HFFc6 (cell line): Measurements from ENCODE around the gene ZNF526. TPM values are rescaled to one million over a fixed set of nuclear protein-coding genes. Genes with fewer than 3 reads are reported as not detected.

ENCODE experiments used
- DNase-seq: peaks from one replicate; pipeline ENCODE4 v3.0.0-alpha.2; 2018
- H3K27ac Mint-ChIP-seq: 2 replicates; pipeline ENCODE4 v1.8.0; 2020; ENCODE audit warnings: mild to moderate bottlenecking, mixed read lengths
- H3K27me3 Mint-ChIP-seq: 2 replicates; pipeline ENCODE4 v1.8.0; 2021; ENCODE audit warnings: mild to moderate bottlenecking, moderate library complexity, mixed read lengths; ENCODE audit not compliant: insufficient read depth
- H3K36me3 Mint-ChIP-seq: 2 replicates; pipeline ENCODE4 v1.8.0; 2021; ENCODE audit warnings: low read depth, mixed read lengths
- H3K4me1 Mint-ChIP-seq: 2 replicates; pipeline ENCODE4 v1.8.0; 2020; ENCODE audit warnings: low read depth, mixed read lengths
- H3K4me3 Mint-ChIP-seq: 2 replicates; pipeline ENCODE4 v1.8.0; 2020; ENCODE audit warnings: mild to moderate bottlenecking, moderate library complexity, mixed read lengths
- H3K9me3 Mint-ChIP-seq: 2 replicates; pipeline ENCODE4 v1.8.0; 2020; ENCODE audit warnings: mild to moderate bottlenecking, mixed read lengths
- total RNA-seq, 6 experiments: library from RNA; stranded (reverse); fragmentation: NEBNext Ultra II Directional; extraction: Animal tissue kit (Norgen Biotek cat#: 25700); gene quantifications; 2 replicates in 1 of 6; 3 replicates in 5 of 6; pipeline ENCODE4 v1.2.3, GENCODE V29; 2021
- TF ChIP-seq, protein P1 (sequence below): fragments of 200-600 bp; sonication (generic); IDR thresholded peaks from 2 replicates; pipeline ENCODE4 v1.5.0; 2021; ENCODE audit warnings: antibody characterized with exemption, mild to moderate bottlenecking

ZNF526 gene
- total RNA-seq, 6 experiments from 2014 or later: 14.0 to 18.2 (median 16.1) TPM

DNA sequence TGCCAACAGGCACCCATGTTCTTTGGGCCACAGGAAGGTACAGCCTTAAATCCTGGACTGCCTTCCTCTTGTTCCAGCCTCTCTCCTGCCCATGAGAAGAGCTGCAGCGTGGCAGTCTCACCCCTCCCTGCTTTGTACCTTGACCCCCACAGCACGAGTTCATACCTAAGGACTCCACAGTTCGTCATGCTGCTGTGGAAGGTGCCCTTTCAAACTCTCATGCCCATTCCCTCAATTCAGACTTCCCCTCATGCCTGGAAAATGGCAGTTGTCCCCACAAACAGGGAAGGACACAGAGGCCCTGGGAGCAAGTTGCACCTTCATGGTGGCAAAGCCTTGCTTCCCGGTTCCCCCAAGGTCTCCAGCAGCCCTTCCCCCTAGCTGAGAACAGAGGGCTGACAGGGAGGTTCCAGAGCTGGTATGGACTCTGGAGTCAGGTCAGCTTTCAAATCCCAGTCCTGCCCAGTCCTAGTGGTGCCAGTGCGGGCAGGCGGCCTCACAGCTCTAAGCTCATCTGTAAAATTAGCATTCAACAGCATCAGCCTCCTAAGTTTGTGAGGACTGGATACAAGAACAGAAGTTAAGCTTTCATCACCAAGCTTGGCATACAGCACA, 13.7 kb downstream of the ZNF526 start:
- H3K27me3 Mint-ChIP-seq: peaks cover 5% of the 10 kb centered on the region; the same call in 1 of the 2 replicates
- TF ChIP-seq, protein P1, sequence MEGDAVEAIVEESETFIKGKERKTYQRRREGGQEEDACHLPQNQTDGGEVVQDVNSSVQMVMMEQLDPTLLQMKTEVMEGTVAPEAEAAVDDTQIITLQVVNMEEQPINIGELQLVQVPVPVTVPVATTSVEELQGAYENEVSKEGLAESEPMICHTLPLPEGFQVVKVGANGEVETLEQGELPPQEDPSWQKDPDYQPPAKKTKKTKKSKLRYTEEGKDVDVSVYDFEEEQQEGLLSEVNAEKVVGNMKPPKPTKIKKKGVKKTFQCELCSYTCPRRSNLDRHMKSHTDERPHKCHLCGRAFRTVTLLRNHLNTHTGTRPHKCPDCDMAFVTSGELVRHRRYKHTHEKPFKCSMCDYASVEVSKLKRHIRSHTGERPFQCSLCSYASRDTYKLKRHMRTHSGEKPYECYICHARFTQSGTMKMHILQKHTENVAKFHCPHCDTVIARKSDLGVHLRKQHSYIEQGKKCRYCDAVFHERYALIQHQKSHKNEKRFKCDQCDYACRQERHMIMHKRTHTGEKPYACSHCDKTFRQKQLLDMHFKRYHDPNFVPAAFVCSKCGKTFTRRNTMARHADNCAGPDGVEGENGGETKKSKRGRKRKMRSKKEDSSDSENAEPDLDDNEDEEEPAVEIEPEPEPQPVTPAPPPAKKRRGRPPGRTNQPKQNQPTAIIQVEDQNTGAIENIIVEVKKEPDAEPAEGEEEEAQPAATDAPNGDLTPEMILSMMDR: no peak
- no peaks in the 10 kb centered on the region for H3K9me3 Mint-ChIP-seq
- no peak overlapping the region for H3K4me3 Mint-ChIP-seq
- H3K36me3 Mint-ChIP-seq: peaks cover 32% of the 10 kb centered on the region
- DNase-seq: no peak
- H3K4me1 Mint-ChIP-seq: peaks cover 13% of the 10 kb centered on the region
- H3K27ac Mint-ChIP-seq: peak overlapping the region; percentile 5; the same call in 1 of the 2 replicates

DNA sequence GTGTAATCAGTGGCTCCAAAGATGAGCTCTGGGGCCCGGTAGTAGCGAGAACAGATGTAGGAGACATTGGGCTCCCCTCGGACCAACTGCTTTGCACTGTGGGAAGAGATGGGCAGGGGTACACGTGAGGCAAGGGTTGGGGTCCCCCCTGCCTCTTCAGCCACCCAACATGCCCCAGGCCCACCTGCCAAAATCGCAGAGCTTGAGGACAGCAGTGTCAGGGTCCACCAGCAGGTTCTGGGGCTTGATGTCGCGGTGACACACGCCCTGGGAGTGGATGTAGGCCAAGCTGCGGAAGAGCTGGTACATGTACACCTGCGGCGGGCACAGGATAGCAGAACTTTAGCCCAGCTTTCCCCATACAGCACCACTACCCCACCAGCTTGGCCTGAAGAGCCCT, 14.3 kb downstream of the ZNF526 start:
- peaks cover 5% of the 10 kb centered on the region; the same call in 1 of the 2 replicates for H3K27me3 Mint-ChIP-seq
- peaks cover 35% of the 10 kb centered on the region for H3K36me3 Mint-ChIP-seq
- TF ChIP-seq, protein P1: no peak
- no peak for DNase-seq
- H3K9me3 Mint-ChIP-seq: no peaks in the 10 kb centered on the region
- no peak overlapping the region for H3K27ac Mint-ChIP-seq
- peaks cover 7% of the 10 kb centered on the region for H3K4me1 Mint-ChIP-seq
- no peak overlapping the region for H3K4me3 Mint-ChIP-seq

DNA sequence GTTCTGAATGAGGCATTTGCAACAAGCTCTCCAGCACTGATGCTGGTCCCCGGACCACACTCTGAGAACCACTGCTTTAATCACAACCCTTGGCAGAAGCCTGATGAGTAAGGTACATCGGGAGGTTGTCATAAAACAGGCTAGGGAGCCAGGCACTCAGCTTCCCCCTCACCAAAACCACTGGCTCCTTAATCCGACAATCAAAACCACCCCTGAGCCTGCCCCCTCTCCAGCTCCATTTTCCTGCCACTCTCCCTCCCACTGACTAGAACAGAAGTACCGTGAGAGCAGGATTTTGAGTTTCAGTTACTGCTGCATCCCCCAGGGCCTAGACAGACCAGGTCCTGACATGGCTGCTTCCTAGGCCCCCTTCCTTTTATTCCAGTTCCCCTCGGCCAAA, 15.1 kb downstream of the ZNF526 start:
- Mint-ChIP-seq H3K36me3 (peaks cover 36% of the 10 kb centered on the region), H3K27me3 (peaks cover 5% of the 10 kb centered on the region; the same call in 1 of the 2 replicates)
- no peak for DNase-seq

DNA sequence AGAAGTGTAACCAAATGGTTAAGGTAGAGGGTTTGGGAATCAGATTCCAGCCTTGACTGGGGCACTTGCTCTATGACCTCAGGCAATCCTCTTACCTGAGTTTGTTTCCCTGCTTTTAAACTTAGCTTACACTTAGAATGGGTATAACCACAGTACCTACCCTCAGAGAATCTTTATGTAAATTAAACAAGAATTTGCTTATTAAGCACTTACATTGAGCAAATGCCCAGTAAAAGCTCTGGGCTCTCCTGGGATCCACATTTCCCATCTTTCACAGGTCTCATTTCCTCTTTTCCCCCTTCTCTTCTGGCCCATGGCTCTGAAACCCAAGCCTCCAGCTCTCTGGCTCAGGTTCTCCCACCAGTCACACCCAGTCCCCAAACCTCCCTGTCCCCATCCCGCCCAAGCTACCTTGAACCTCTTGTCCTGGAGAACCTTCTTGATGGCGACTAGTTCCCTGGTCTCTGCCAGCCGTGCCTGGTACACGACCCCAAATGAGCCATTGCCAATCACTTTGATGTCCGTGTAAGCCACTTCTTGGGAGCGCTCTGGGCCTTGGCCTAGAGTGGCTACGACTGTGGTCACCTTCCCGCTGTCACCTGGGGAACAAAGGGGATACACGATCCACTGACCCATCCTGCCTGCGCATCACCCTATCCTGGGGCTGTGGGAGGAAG, 19.6 kb downstream of the ZNF526 start:
- Mint-ChIP-seq H3K36me3 (peaks cover 38% of the 10 kb centered on the region), H3K27me3 (peaks cover 16% of the 10 kb centered on the region), H3K27ac (peak overlapping the region; percentile 42; the same call in 1 of the 2 replicates), H3K4me1 (peaks cover 35% of the 10 kb centered on the region), H3K9me3 (no peaks in the 10 kb centered on the region), H3K4me3 (peak overlapping the region; percentile 95; the same call in 1 of the 2 replicates)
- TF ChIP-seq, protein P1: no peak
- DNase-seq: no peak

More for the DNA sequence above, 15.1 kb downstream of the ZNF526 start:
- no peak overlapping the region for H3K27ac Mint-ChIP-seq
- H3K9me3 Mint-ChIP-seq: no peaks in the 10 kb centered on the region
- H3K4me1 Mint-ChIP-seq: peaks cover 7% of the 10 kb centered on the region
- TF ChIP-seq, protein P1: no peak
- no peak overlapping the region for H3K4me3 Mint-ChIP-seq

DNA sequence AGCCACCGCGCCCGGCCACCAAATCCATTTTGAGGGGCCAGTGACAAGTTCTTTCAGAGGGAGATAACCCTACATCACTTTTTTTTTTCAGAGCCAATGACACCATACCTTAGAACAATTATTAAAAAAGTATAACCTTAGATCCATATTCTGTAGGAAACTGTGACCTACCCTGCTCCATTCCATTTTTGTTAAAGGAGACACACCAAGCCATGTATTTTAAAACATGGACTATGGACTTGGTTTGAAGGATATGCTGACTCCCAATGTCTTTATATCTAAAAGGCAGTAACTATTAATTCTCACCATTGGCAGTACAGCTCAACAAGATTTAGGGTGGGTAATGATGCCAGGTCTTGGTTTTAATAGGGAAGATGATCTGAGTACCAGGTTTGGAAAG, 21.2 kb downstream of the ZNF526 start:
- Mint-ChIP-seq H3K27ac (peak overlapping the region; percentile 83), H3K9me3 (no peaks in the 10 kb centered on the region), H3K4me3 (peak overlapping the region; percentile 95), H3K36me3 (peaks cover 27% of the 10 kb centered on the region), H3K4me1 (peaks cover 51% of the 10 kb centered on the region), H3K27me3 (peaks cover 16% of the 10 kb centered on the region)
- TF ChIP-seq, protein P1: no peak
- no peak for DNase-seq
